Activated CD8-positive, alpha-beta memory T cell treated with anti-CD3 and anti-CD28 coated beads for 48 hours (primary cell): Measurements from ENCODE around the gene KIRREL2.
A peak's percentile ranks its signal among the peaks of the same experiment; 100 is the strongest.
"Not testable (repeated sequence)": the region's sequence is repeated elsewhere in the genome, so short reads cannot be mapped to it uniquely, and the experiment has no call there.

Experiments
- DNase-seq, 3 experiments: peaks; one replicate each; pipeline ENCODE4 v3.0.0-alpha.2; 2020; ENCODE audit warnings: low read depth in 2 of 3, low spot score in 2 of 3

The KIRREL2 gene

DNA sequence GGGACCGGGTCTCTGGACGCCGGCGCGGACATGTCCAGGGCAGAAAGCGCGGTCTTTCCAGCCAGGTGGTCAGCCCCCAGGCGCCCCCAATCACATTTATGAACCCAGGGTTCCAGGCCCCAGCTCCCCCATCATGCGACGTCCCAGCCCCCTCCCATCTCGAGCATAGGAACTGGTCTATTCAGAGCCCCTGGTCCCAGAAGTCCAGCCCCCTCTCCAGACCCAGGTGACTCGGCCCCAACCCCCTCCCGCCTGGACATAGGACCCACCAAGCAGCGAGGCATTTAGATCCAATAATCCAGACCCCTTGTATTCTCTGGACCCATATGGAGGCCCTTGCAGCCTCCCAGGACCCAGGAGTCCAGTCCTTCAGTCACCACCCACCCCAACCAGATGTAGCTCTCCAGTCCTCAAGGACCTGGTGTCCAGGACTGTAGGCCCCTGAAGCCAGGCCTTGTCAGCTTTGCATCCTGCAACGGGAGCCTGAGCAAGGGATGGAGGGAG lies 12.2 kb downstream of the KIRREL2 start:
- DNase-seq = no peak

DNA sequence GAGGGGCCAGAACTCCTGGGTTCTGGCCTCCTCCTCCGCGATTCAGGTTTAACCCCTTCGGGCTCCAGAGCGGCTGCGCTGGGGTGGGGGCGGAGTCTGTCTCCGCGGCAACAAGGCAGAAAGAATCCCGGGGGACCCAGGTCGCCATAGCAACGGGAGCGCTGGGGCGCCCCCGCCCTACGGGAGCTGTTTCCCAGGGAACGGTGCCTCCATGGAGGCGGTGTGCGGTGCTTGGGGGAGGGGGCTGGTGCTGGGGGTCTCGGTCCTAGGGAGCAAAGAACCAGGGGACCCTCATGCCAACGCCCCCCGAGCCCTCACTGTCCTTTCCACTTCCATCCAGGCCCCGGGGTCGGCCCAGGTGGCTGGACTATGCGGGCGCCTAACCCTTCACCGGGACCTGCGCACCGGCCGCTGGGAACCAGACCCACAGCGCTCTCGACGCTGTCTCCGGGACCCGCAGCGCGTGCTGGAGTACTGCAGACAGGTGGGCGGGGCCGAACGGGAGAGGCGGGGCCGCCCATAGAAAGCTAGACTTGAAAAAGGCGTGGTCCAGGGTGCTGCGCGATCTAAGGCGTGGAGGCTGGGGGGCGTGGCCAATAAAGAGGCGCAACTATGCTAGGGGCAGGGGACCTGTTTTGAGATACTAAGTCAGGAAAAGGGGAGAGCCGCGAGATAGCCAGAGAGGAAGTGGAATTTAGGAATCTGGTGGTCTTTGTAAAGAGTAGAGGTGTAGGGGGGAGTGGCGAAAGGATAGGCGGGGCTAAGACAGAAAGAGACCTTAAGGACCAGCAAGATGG lies 12.8 kb downstream of the KIRREL2 start:
- DNase-seq = peak; percentile 54 to 70 (median 67)

DNA sequence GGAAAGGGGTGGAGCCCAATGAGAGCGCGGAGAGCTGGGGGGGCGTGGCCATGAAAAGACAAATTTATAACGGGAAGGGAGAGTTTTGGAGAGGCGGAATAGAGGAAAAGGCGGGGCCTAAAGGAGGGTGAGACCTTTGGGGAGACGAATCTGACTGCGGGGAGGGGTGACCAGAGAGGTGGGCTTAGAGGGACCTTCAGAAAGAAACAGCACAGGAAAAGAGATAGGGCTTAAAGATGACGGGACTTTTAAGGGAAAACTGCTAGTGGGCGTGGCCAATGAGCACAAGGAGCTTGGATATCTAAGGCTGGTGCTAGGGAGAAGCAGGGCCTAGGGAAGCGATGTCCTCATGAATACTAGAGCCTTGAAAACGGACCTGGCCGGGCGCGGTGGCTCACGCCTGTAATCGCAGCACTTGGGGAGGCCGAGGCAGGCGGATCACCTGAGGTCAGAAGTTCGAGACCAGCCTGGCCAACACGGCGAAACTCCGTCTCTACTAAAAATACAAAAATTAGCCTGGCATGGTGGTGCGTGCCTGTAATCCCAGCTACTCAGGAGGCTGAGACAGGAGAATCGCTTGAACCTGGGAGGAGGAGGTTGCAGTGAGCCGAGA lies 13.5 kb downstream of the KIRREL2 start:
- DNase-seq = not testable (repeated sequence)

DNA sequence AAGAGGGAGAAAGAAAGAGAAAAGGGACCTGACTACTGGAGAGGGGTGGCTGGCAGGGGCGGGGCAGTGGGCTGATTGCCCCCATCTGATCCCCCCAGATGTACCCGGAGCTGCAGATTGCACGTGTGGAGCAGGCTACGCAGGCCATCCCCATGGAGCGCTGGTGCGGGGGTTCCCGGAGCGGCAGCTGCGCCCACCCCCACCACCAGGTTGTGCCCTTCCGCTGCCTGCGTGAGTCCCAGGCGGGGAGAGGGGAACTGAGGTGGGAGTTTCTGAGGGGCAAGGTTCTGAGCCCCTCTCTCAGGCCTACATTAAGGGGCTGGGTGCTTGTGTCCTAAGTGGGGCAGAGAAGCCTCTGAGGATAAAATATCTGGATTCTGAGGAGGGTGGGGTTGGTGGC lies 14.1 kb downstream of the KIRREL2 start:
- no peak for DNase-seq

DNA sequence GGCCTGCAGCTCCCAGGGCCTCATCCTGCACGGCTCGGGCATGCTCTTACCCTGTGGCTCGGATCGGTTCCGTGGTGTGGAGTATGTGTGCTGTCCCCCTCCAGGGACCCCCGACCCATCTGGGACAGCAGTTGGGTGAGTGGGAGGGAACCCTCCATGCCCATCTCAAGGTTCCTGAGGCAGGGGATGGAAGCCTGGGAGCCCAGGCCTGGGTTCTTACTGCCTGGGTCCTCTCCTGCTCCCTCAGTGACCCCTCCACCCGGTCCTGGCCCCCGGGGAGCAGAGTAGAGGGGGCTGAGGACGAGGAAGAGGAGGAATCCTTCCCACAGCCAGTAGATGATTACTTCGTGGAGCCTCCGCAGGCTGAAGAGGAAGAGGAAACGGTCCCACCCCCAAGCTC lies 14.9 kb downstream of the KIRREL2 start:
- DNase-seq = no peak

DNA sequence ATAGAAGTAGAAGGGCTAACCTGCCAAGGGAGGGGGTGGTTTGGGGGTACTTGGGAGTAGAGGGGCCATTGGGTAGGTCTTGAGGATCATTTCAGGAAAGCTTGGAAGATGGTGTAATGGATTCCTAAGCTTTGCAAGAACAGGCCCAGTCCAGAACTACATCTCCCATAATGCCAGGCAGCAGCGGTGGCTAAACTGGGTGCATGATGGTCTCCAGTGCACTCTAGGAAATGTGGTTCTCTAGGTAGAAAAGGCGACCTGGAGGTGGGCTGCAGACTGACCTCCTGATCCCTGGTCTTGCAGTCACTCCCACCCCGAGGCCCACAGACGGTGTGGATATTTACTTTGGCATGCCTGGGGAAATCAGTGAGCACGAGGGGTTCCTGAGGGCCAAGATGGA lies 15.5 kb downstream of the KIRREL2 start:
- no peak for DNase-seq

DNA sequence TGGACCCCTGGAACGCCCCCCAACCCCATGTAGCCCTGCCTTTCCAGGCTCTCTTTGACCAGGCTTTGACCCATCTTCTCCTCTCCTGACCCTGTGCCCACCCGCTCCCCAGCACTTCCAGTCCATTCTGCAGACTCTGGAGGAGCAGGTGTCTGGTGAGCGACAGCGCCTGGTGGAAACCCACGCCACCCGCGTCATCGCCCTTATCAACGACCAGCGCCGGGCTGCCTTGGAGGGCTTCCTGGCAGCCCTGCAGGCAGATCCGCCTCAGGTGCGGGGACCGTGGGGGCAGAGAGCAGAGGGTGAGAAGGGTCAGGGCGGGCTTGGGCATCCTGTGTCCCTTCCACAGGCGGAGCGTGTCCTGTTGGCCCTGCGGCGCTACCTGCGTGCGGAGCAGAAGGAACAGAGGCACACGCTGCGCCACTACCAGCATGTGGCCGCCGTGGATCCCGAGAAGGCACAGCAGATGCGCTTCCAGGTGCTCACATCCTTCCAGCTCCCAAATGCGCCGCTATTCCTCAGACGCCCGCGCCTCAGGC lies 17.8 kb downstream of the KIRREL2 start:
- DNase-seq = no peak

DNA sequence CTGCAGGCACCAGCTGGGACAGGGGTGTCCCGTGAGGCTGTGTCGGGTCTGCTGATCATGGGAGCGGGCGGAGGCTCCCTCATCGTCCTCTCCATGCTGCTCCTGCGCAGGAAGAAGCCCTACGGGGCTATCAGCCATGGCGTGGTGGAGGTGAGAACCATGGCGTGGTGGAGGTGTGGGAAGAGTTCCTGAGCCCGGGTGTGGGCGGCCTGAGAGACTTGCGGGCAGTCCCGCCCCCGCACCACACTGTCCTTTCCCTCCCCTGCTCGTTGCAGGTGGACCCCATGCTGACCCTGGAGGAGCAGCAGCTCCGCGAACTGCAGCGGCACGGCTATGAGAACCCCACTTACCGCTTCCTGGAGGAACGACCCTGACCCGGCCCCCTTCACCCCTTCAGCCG lies 22.4 kb downstream of the KIRREL2 start:
- DNase-seq = no peak

DNA sequence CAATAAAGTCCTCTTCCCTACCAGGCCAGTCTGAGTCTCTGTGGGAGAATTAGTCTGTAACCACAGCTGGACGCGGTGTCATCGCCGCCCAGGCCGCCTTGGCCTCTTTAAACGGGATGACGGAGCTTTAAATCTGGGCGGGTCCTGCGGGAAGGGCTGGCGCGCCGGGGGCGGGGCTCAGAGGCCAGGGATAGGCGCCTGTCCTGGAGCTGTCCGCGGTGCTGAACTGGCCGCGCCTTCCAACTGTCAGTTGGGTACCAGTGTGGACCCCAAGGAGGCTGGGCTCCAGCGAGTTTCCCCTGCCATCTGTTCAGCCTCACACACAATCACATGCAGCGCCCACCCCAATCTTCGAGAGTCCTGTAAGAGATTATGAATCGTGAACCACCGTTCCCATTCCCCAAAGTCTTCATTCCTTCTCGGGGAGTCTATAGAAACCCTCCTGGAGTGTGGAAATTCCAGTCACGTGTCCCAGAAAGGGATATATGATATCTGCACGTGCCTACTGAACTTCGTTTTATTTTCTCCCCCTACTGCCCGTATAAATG lies 23.1 kb downstream of the KIRREL2 start:
- DNase-seq = peak; percentile 50 to 84 (median 83)

DNA sequence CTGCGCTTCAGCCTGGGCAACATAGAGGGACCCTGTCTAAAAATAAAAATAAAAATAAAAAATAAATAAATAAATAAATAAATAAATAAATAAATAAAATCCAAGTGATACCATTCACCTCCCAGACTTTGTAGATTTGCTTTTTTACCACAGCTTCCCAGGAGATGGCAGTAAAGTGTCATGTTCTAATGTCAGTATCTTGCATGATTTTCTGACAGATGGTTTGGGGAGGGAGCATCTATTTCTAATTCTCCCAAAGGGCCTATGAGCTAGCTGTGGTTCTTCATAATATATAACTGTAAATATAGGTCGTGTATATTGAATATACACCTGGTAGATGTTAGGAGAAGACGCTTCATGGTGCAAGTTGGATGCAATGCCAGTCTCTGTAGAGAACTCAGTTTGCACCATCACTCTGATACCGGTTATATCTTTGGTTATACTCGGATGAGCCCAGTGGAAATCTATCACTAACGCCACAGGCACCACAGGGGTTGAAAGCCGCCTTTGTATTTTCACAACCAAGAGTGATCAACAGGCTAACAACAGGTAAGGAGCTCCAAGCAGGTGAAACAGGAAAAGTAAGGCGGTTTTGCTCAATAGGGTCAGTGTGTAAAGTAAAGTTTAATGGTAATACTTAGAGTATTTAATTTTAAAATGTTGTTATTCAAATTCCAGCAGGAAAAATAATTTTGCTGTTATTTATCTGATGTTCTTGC lies 25.6 kb downstream of the KIRREL2 start:
- no peak for DNase-seq

DNA sequence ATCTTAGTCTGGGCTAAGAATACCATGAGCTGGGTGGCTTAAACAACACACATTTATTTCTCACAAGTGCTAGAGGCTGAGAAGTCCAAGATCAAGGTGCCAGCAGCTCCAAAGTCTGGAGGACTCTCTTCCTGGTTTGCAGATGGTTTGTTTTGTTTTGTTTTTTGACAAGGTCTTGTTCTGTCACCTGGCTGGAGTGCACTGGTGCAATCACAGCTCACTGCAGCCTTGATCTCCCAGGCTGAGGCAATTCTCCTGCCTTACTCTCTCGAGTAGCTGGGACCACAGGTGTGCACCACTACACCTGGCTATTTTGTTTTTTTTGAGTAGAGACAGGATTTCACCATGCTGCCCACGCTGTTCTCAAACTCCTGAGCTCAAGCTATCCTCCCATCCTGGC lies 27.2 kb downstream of the KIRREL2 start:
- DNase-seq = no peak

DNA sequence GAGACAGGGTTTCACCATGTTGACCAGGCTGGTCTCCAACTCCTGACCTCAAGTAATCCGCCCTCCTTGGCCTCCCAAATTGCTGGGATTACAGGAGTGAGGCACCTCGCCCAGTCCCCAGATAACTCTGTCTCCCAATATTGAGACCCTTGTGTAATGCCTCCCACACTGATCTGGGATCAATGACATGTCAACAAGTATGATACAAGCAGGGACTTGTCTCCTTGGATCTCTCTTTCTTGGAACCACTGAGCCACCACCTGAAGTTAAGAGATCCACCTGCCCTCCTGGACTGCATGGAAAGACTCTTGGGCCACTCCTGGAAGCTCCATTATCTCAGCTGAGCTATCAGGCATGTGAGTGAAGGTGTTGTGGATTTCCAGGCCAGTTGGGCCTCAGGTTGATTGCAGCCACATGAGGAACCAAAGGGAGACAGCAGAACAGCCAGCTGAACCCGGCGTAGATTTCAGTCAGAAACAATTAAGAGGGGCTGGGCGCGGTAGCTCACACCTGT lies 28.6 kb downstream of the KIRREL2 start:
- DNase-seq = no peak

DNA sequence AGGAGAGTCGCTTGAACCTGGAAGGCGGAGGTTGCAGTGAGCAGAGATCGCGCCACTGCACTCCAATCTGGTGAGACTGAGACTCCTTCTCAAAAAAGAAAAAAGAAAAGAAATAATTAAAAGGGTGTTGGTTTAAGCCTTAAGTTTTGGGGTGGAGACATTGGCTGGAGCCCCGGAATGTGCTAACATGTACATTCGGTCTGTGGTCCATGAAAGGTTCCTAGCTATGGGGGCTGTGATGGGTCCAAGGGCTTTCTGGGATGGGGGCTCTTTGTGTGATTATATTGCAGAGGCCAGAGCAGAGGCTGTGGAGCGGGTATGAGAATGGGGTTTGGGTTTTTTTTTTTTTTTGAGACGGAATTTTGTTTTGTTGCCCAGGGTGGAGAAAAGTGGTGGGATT lies 29.2 kb downstream of the KIRREL2 start:
- no peak for DNase-seq

DNA sequence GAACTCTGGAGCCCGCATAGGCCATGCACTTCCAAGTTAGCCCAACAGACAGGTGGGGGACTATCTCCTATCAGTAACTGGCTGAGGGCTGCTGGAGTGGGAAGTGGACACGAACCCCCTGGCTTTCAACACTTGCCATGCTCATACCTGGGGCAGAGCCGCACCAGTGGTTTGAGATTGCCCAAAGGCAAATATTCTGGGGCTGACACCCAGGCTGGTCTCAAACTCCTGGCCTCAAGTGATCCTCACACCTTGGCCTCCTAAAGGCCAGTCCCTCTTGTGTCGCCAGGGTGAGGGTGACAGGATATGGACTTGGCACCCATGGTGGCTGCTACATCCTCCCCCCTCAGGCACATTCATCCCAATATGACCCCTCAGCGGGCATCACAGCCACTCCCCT lies 30.5 kb downstream of the KIRREL2 start:
- no peak for DNase-seq

DNA sequence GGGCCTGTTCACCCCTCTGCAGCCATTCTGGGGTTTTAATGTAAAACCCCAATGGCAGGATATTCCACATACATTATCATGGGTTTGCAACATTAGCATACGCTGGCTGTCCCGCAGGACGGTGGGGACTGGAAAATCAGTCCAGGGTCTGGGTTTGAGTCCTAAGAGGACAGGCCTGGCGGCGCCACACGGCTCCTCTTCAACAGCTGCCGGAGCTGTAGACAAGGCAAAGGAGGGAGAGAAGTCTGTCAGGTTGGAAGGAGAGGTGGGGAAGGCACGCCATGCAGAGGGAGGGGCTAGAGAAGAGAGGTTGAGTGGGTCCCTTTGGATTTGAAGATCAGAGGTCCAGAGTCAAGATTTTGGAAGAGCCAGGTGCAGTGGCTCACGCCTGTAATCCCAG lies 31.7 kb downstream of the KIRREL2 start:
- DNase-seq = no peak

DNA sequence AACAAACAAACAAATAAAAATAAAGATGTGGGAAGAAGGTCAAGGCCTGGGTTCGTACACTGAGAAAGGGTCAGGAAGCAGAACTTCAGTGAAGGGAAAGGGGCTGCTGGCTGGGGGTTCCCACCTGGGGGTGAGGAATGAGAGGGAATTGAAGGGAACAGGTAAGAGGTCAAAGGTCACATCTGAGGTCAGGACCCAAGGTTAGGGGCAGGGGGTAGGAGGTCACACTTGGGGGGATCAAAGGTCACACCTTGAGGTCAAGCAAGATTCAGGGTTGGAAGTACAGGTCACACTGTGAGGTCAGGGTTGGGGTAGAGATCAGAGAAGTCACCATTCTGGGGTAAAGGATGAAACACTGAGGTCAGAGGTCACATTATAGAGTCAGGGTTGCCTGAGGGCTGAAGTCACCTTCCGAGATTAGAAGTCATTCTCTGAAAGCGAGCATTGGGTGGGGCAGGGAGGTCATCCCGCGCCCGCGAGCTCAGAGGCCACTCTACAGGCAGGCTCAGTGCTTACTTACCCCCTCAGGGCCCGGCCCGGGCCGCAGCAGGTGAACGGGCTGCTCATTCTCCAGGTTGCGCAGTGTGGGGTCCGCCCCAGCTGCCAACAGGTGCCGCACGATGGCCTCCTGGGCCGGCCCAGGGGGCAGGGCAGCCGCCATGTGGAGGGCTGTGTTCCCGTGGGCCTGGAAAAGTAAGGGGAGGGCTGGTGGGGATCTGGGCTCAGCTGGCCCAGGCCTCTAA lies 32.8 kb downstream of the KIRREL2 start:
- no peak for DNase-seq

DNA sequence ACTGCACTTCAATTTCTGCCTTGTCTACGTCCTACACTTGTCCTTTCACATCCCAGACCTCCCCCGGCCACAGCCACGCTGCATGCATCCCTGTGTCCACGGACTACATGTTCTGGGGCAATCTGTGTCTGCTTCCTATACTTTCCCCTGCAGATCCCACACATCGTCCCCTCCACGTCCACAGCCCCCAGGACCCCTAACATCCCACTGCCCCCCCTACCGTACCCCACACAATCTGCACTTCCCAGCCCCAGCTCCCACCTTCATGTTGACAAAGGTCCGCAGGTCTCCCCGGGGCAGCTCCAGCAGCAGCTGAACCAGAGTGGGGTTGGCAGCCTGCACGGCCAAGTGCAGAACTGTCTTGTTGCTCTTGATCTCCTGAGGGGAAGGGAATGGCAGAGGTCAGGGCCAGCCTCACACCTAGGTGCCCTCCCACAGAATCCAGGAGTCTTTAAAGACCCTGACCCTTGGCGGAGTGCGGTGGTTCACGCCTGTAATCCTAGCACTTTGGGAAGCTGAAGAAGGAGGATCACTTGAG lies 33.5 kb downstream of the KIRREL2 start:
- DNase-seq = no peak

DNA sequence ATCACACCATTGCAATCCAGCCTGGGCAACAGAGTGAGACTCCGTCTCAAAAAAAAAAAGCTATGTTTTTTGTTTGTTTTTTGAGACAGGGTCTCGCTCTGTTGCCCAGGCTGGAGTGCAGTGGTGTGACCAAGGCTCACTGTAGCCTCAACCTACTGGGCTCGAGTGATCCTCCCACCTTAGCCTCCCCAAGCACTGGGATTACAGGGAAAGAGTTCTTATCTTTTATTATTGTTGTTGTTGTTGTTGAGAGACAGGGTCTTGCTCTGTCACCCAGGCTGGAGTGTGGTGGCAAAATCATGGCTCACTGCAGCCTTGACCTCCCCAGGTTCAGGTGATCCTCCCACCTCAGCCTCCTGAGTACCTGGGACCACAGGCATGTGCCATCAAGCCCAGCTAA lies 35.1 kb downstream of the KIRREL2 start:
- not testable (repeated sequence) for DNase-seq

DNA sequence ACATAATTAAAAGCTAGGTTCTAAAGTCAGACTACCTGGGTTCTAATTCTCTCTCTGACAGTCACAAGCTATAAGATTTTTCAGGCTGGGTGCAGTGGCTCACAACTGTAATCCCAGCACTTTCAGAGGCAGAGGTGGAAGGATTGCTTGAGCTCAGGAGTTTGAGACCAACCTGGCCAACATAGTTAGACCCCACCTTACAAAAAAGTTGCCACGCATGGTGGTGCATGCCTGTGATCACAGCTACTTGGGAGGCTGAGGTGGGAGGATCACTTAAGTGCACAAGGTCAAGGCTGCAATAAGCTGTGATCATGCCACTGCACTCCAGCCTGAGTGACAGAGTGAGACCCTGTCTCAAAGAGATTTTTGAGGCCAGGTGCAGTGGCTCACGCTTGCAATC lies 37.6 kb downstream of the KIRREL2 start:
- DNase-seq = no peak

DNA sequence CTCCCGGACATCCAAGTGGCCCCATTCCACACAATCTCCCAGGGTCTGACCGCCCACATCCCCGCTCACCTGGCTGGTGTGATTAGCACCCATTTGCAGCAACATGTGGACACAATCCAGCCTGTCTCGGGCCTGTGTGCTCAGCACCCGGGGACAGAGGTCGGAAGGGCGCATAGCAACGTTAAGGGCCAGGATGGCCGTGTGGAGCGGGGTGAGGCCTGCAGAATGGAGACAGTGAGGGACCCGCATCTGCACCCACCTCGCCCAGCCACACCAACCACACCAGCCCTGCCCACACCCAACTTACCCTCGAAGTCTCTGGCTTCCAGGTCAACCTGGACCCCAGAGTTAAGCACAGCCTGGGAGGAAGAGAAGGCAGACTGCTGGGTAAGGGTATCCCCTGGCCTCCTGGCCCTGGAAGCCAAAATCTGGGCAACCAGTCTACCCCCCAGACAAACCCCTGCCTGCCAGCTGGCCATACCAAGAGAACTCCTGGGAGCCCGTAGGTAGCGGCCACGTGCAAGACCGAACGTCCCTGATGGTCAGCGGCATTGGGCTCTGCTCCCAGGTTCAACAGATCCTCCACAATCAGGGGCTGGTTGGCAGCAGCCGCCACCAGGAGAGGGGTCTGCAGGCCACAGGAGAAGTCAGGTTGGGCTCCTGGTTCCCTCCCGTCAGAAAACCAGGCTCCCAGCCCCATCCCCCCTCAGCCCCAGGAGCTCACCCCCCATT lies 39.4 kb downstream of the KIRREL2 start:
- no peak for DNase-seq
